Activated CD4-positive, alpha-beta T cell treated with anti-CD3 and anti-CD28 coated beads for 24 hours (primary cell): ENCODE results near the gene MATK.

Experiments
- DNase-seq, 2 donors: peaks; one replicate each; pipeline ENCODE4 v3.0.0-alpha.2; 2020; ENCODE audit warnings: low read depth in 2 of 2

MATK gene

GRCh38 chr19:3790209-3790734 is 4.1 kb upstream of the MATK start:
- no peak for DNase-seq

- no peak for DNase-seq
These were observed 3.0 kb upstream of the MATK start for GRCh38 chr19:3788996-3789778.

GRCh38 chr19:3785451-3785937 is 687 bp downstream of the MATK start:
- no peak for DNase-seq

- DNase-seq, result no peak
These were observed 1.4 kb downstream of the MATK start for GRCh38 chr19:3784607-3785450.

GRCh38 chr19:3783660-3784584 is 2.3 kb downstream of the MATK start:
- peak in 1 of 2 donors; percentile 30 for DNase-seq

- DNase-seq, result no peak
These were observed 3.3 kb downstream of the MATK start for GRCh38 chr19:3782903-3783302.

GRCh38 chr19:3782330-3782729 is 3.9 kb downstream of the MATK start:
- DNase-seq, result no peak

- DNase-seq, result no peak
These were observed 4.6 kb downstream of the MATK start for GRCh38 chr19:3781603-3782002.

- no peak for DNase-seq
These were observed 5.3 kb downstream of the MATK start for GRCh38 chr19:3780786-3781304.

GRCh38 chr19:3778899-3779723 is 7.1 kb downstream of the MATK start:
- DNase-seq, result no peak

GRCh38 chr19:3778104-3778867 is 7.9 kb downstream of the MATK start:
- no peak for DNase-seq

GRCh38 chr19:3776479-3777040 is 9.6 kb downstream of the MATK start:
- no peak for DNase-seq

- DNase-seq, result no peak
These were observed 10.3 kb downstream of the MATK start for GRCh38 chr19:3775831-3776230.

GRCh38 chr19:3775374-3775711 is 10.8 kb downstream of the MATK start:
- DNase-seq, result no peak

- DNase-seq, result no peak
These were observed 11.4 kb downstream of the MATK start for GRCh38 chr19:3774621-3775373.

- no peak for DNase-seq
These were observed 12.2 kb downstream of the MATK start for GRCh38 chr19:3773814-3774515.

GRCh38 chr19:3771906-3772455 is 14.2 kb downstream of the MATK start, which contains the start of gene RAX2:
RAX2 (minus strand) TSS chr19:3772228; CDS start chr19:3771742, 486 bp downstream.
- DNase-seq, result no peak
